Medulla oblongata (tissue), 1 donor: ENCODE data around the gene NPIPB6.

ENCODE experiments used
- DNase-seq: peaks from one replicate; pipeline ENCODE4 v3.0.0-alpha.2; 2015; ENCODE audit errors: extremely low spot score

The NPIPB6 gene

GRCh38 chr16:28300327-28300726, 63.0 kb downstream of the NPIPB6 start:
- no peak for DNase-seq

GRCh38 chr16:28298511-28298878, 64.8 kb downstream of the NPIPB6 start:
- no peak for DNase-seq

- no peak for DNase-seq
These were observed 65.4 kb downstream of the NPIPB6 start for GRCh38 chr16:28297784-28298510.

GRCh38 chr16:28297308-28297707, 66.0 kb downstream of the NPIPB6 start:
- DNase-seq = no peak

GRCh38 chr16:28295276-28295675, 68.0 kb downstream of the NPIPB6 start:
- no peak for DNase-seq

DNA sequence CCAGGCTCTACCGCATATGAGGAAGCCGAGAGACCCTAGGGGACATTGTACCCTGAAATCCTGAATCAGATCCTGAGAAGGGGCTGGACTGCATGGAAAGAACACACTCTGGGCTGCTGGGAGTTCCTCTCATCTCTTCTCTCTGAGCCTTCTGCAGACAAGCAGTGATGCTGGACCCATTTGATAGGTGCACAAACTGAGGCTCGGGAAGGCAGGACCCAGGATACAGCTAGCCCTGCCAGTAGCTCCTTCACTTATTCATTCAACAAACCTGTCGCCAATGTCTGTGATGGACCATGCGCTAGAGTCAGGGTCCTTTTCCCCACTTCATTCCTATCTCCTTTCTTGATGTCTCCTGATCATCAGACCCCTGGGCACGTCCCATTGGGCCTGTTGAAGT, 69.1 kb downstream of the NPIPB6 start:
- no peak for DNase-seq

- DNase-seq = no peak
These were observed 69.7 kb downstream of the NPIPB6 start for GRCh38 chr16:28293601-28293960.

GRCh38 chr16:28292731-28293600, 70.3 kb downstream of the NPIPB6 start:
- no peak for DNase-seq
